ENCODE data around the gene HMGCL.

- no peak for TF ChIP-seq CTCF (IDR thresholded peaks at IDR 0.05; ENCODE audit: low read length)
- TF ChIP-seq EZH2 (IDR thresholded peaks at IDR 0.05; ENCODE audit: borderline replicate concordance, low read length) = no peak
Observed at GRCh38 chr1:23791516-23792047, 33.6 kb downstream of the HMGCL start.
